NCI-H460 (cell line): ENCODE data around the gene PHRF1. TPM values are rescaled to one million over a fixed set of nuclear protein-coding genes. Genes with fewer than 3 reads are reported as not detected.
A peak's percentile ranks its signal among the peaks of the same experiment; 100 is the strongest.

Experiments used
- DNase-seq: peaks from one replicate; pipeline ENCODE4 v3.0.0-alpha.2; 2016; ENCODE audit warnings: low read depth; ENCODE audit errors: extremely low read depth
- polyA plus RNA-seq: library from polyadenylated mRNA; depleted of rRNA; stranded (reverse); fragments of >200 nt; gene quantifications from 2 replicates; pipeline ENCODE4 v1.2.3, GENCODE V29; 2014; cell fraction: nucleus; rRNA removed
- total RNA-seq: library from RNA; depleted of rRNA; stranded (reverse); fragments of >200 nt; shearing (Covaris generic); gene quantifications from 2 replicates; pipeline ENCODE4 v1.2.3, GENCODE V29; 2014; rRNA removed

PHRF1 gene
- 9.8 and 11.4 TPM in 2 replicates for total RNA-seq
- polyA plus RNA-seq: 16.4 and 21.0 TPM in 2 replicates

GRCh38 chr11:575996-576768 is at the start of gene PHRF1:
Gene PHRF1, plus strand, starts transcription at chr11:576470. Its CDS starts 5,043 bp downstream, at chr11:581513.
- peak; percentile 84 for DNase-seq

GRCh38 chr11:528166-528814 is 48.0 kb upstream of the PHRF1 start:
- no peak for DNase-seq

GRCh38 chr11:528815-529727 is 47.2 kb upstream of the PHRF1 start:
- DNase-seq: no peak

- no peak for DNase-seq
Observed at GRCh38 chr11:529728-530411, 46.4 kb upstream of the PHRF1 start.

- DNase-seq: no peak
Observed at GRCh38 chr11:530960-531831, 45.1 kb upstream of the PHRF1 start.

- no peak for DNase-seq
Observed at GRCh38 chr11:531919-532526, 44.2 kb upstream of the PHRF1 start.

GRCh38 chr11:532527-532985 is 43.7 kb upstream of the PHRF1 start:
- DNase-seq: no peak

GRCh38 chr11:532986-533585 is 43.2 kb upstream of the PHRF1 start:
- no peak for DNase-seq

- DNase-seq: no peak
Observed at GRCh38 chr11:533586-534395, 42.5 kb upstream of the PHRF1 start.

GRCh38 chr11:534396-535209 is 41.7 kb upstream of the PHRF1 start:
- DNase-seq: no peak

- no peak for DNase-seq
Observed at GRCh38 chr11:535210-535518, 41.1 kb upstream of the PHRF1 start.

- DNase-seq: peak; percentile 85
Observed at GRCh38 chr11:535519-536454, 40.5 kb upstream of the PHRF1 start, which contains the start of gene HRAS. Gene HRAS, minus strand, starts transcription at chr11:535576.

GRCh38 chr11:536841-537621 is 39.2 kb upstream of the PHRF1 start, which contains the start of gene LRRC56:
Gene LRRC56, plus strand, starts transcription at chr11:537527. Its CDS starts 3,158 bp downstream, at chr11:540685.
- DNase-seq: peak; percentile 64

- DNase-seq: no peak
Observed at GRCh38 chr11:537622-538430, 38.4 kb upstream of the PHRF1 start.
